Stimulated activated CD4-positive, alpha-beta T cell treated with anti-CD3 and anti-CD28 coated beads, TNF-alpha, amount 100 ng/mL, for 1 hour (primary cell): ENCODE measurements around the gene ZC3H12D.

Source experiments
- DNase-seq, 3 donors: peaks; one replicate each; pipeline ENCODE4 v3.0.0-alpha.2; 2020; ENCODE audit warnings: low read depth in 3 of 3, low spot score in 1 of 3

Gene ZC3H12D

GRCh38 chr6:149414821-149415220 lies 70.0 kb downstream of the ZC3H12D start:
- DNase-seq = no peak

GRCh38 chr6:149414009-149414408 lies 70.8 kb downstream of the ZC3H12D start:
- no peak for DNase-seq

GRCh38 chr6:149410557-149410956 lies 74.3 kb downstream of the ZC3H12D start:
- DNase-seq = no peak

- DNase-seq = no peak
Observed at GRCh38 chr6:149409617-149410016, 75.2 kb downstream of the ZC3H12D start.

- no peak for DNase-seq
Observed at GRCh38 chr6:149405823-149406765, 78.7 kb downstream of the ZC3H12D start.

- no peak for DNase-seq
Observed at GRCh38 chr6:149403534-149403933, 81.3 kb downstream of the ZC3H12D start.

GRCh38 chr6:149400050-149400449 lies 84.8 kb downstream of the ZC3H12D start, which contains the start of gene SUMO4:
TSS of gene SUMO4 (plus strand) at chr6:149400262. CDS start at chr6:149400392, 130 bp downstream.
- no peak for DNase-seq

- no peak for DNase-seq
Observed at GRCh38 chr6:149397384-149397783, 87.4 kb downstream of the ZC3H12D start.
